Trophoblast cell (in vitro differentiated cells and primary cell): ENCODE results near the gene DVL3.

Experiments used
- DNase-seq, 2 donors: peaks; one replicate each; pipeline ENCODE4 v3.0.0-alpha.2; 2016
- H2AFZ ChIP-seq: 2 replicates; pipeline ENCODE4 v1.6.1; 2013; ENCODE audit warnings: low read length, moderate library complexity, mild to moderate bottlenecking; ENCODE audit not compliant: insufficient read depth, poor library complexity
- H2AK5ac ChIP-seq: 2 replicates; pipeline ENCODE4 v1.6.1; 2013; ENCODE audit warnings: mild to moderate bottlenecking, low read length
- H2BK120ac ChIP-seq: 2 replicates; pipeline ENCODE4 v1.6.1; 2013; ENCODE audit warnings: low read length, mild to moderate bottlenecking, moderate library complexity; ENCODE audit not compliant: insufficient read depth, poor library complexity
- H2BK12ac ChIP-seq: 2 replicates; pipeline ENCODE4 v1.6.1; 2013; ENCODE audit warnings: mild to moderate bottlenecking, low read length, moderate library complexity
- H2BK5ac ChIP-seq: 2 replicates; pipeline ENCODE4 v1.6.1; 2013; ENCODE audit warnings: low read length, low read depth, moderate library complexity, mild to moderate bottlenecking; ENCODE audit not compliant: poor library complexity
- H3K14ac ChIP-seq: 2 replicates; pipeline ENCODE4 v1.6.1; 2013; ENCODE audit warnings: mild to moderate bottlenecking, low read length
- H3K18ac ChIP-seq: 2 replicates; pipeline ENCODE4 v1.6.1; 2013; ENCODE audit warnings: mild to moderate bottlenecking, low read length
- H3K23ac ChIP-seq: 2 replicates; pipeline ENCODE4 v1.6.1; 2013; ENCODE audit warnings: low read length
- H3K27ac ChIP-seq: 2 replicates; pipeline ENCODE4 v1.5.1; 2013; ENCODE audit warnings: low read depth, mild to moderate bottlenecking, inconsistent platforms, low read length, moderate library complexity
- H3K27me3 ChIP-seq: 2 replicates; pipeline ENCODE4 v1.6.1; 2013; ENCODE audit warnings: inconsistent platforms, mild to moderate bottlenecking, low read length, moderate library complexity; ENCODE audit not compliant: insufficient read depth
- H3K36me3 ChIP-seq, 2 experiments: 1 replicate in 1 of 2; 2 replicates in 1 of 2; pipeline ENCODE4 v1.6.1; 2013; ENCODE audit warnings: low read length in 2 of 2, mild to moderate bottlenecking in 2 of 2, moderate library complexity in 1 of 2; ENCODE audit not compliant: insufficient read depth in 2 of 2, control insufficient read depth in 1 of 2
- H3K4ac ChIP-seq: 2 replicates; pipeline ENCODE4 v1.6.1; 2013; ENCODE audit warnings: low read depth, mild to moderate bottlenecking, low read length, moderate library complexity
- H3K4me1 ChIP-seq, 2 experiments: 1 replicate in 1 of 2; 2 replicates in 1 of 2; pipeline ENCODE4 v1.6.1; 2013; ENCODE audit warnings: low read length in 2 of 2, mild to moderate bottlenecking in 2 of 2, moderate library complexity in 1 of 2; ENCODE audit not compliant: insufficient read depth in 2 of 2, control insufficient read depth in 1 of 2
- H3K4me2 ChIP-seq: 2 replicates; pipeline ENCODE4 v1.6.1; 2013; ENCODE audit warnings: inconsistent platforms, mild to moderate bottlenecking, low read length, moderate library complexity
- H3K4me3 ChIP-seq: 2 replicates; pipeline ENCODE4 v1.5.1; 2013; ENCODE audit warnings: mild to moderate bottlenecking, low read depth, low read length, inconsistent platforms
- H3K79me1 ChIP-seq: one replicate; pipeline ENCODE4 v1.6.1; 2013; ENCODE audit warnings: low read length
- H3K79me2 ChIP-seq: 2 replicates; pipeline ENCODE4 v1.6.1; 2013; ENCODE audit warnings: low read length, mild to moderate bottlenecking; ENCODE audit not compliant: control insufficient read depth, insufficient read depth, poor library complexity
- H3K9ac ChIP-seq: 2 replicates; pipeline ENCODE4 v1.6.1; 2013; ENCODE audit warnings: mild to moderate bottlenecking, low read length
- H3K9me3 ChIP-seq: 2 replicates; pipeline ENCODE4 v1.6.1; 2013; ENCODE audit warnings: low read depth, mild to moderate bottlenecking, control low read depth, inconsistent platforms, low read length; ENCODE audit not compliant: insufficient read depth
- H4K12ac ChIP-seq: 2 replicates; pipeline ENCODE4 v1.6.1; 2013; ENCODE audit warnings: low read depth, mild to moderate bottlenecking, low read length, moderate library complexity
- H4K8ac ChIP-seq: 2 replicates; pipeline ENCODE4 v1.6.1; 2013; ENCODE audit warnings: low read depth, mild to moderate bottlenecking, low read length, moderate library complexity
- H4K91ac ChIP-seq: one replicate; pipeline ENCODE4 v1.6.1; 2013; ENCODE audit warnings: low read depth, mild to moderate bottlenecking, low read length, moderate library complexity
- WGBS: extraction: QIAGEN DNeasy Blood & Tissue Kit; methylation state at CpG from one replicate; pipeline ENCODE4 v1.1.7; 2013; ENCODE audit warnings: missing lambda C conversion rate; ENCODE audit not compliant: insufficient read length, insufficient coverage; ENCODE audit errors: extremely low coverage; 5-methylcytosine and 5-hydroxymethylcytosine counted together

Gene DVL3

DNA sequence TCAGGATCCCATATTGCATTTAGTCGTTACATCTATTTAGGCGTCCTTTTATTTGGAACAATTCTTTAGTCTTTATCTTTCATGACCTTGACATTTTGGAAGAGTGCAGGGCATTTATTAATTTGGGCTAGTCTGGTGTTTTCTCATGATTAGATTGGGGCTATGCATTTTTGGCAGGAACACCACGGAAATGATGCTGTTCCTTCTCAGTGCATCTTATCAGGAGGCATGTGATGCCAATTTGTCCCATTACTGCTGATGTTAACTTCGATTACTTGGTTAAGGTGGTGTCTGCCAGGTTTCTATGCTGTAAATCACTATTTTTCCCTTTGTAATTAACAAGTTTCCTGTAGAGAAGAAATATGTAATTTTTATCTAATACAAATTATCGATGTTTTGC is 56.1 kb downstream of the DVL3 start:
- H2AK5ac ChIP-seq: no peak overlapping the region
- no peak overlapping the region for H3K14ac ChIP-seq
- no peak for DNase-seq
- H3K4ac ChIP-seq: no peak overlapping the region
- no peaks in the 10 kb centered on the region for H3K79me2 ChIP-seq
- no peak overlapping the region for H4K91ac ChIP-seq
- H3K4me1 ChIP-seq: no peaks in the 10 kb centered on the region
- H2AFZ ChIP-seq: no peak overlapping the region
- no peak overlapping the region for H2BK12ac ChIP-seq
- H3K18ac ChIP-seq: no peak overlapping the region
- H3K27ac ChIP-seq: no peak overlapping the region
- H3K23ac ChIP-seq: no peak overlapping the region
- H4K12ac ChIP-seq: no peak overlapping the region
- H2BK5ac ChIP-seq: no peak overlapping the region
- H3K9ac ChIP-seq: no peak overlapping the region
- H3K4me2 ChIP-seq: no peak overlapping the region
- no peak overlapping the region for H2BK120ac ChIP-seq
- H3K36me3 ChIP-seq: no peaks in the 10 kb centered on the region
- H3K4me3 ChIP-seq: no peak overlapping the region
- H4K8ac ChIP-seq: no peak overlapping the region
- no CpG with 5 or more reads among the region's 5 CpGs for WGBS
- no peaks in the 10 kb centered on the region for H3K27me3 ChIP-seq
- H3K79me1 ChIP-seq: no peaks in the 10 kb centered on the region
- H3K9me3 ChIP-seq: peaks cover 3% of the 10 kb centered on the region

DNA sequence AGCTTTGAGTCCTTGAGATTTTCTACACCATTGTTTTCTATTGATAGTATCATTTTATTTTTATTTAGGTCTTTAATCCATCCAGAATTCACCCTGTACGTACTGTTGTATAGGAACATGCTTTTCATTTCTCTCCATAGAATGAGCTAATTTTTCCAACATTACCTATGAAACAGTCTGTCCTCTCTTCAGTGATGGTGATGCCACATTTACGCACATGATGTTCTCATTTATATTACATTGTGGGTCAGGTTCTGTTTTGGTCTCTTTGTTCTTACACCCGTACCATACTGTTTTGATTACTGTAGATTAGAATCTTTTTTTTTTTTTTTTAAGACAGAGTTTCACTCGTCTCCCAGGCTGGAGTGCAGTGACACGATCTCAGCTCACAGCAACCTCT is 56.5 kb downstream of the DVL3 start:
- Histone ChIP-seq H3K23ac (no peak overlapping the region), H3K79me1 (no peaks in the 10 kb centered on the region), H4K91ac (no peak overlapping the region), H3K79me2 (no peaks in the 10 kb centered on the region), H3K4me1 (no peaks in the 10 kb centered on the region), H3K4me3 (no peak overlapping the region), H3K27me3 (no peaks in the 10 kb centered on the region), H2AFZ (no peak overlapping the region), H3K4me2 (no peak overlapping the region), H3K4ac (no peak overlapping the region), H3K18ac (no peak overlapping the region), H2BK120ac (no peak overlapping the region), H3K14ac (no peak overlapping the region), H4K8ac (no peak overlapping the region), H2BK12ac (no peak overlapping the region), H2AK5ac (no peak overlapping the region), H4K12ac (no peak overlapping the region), H2BK5ac (no peak overlapping the region), H3K27ac (no peak overlapping the region), H3K9me3 (peaks cover 2% of the 10 kb centered on the region), H3K9ac (no peak overlapping the region), H3K36me3 (no peaks in the 10 kb centered on the region)
- DNase-seq: no peak
- no CpG with 5 or more reads among the region's 5 CpGs for WGBS

DNA sequence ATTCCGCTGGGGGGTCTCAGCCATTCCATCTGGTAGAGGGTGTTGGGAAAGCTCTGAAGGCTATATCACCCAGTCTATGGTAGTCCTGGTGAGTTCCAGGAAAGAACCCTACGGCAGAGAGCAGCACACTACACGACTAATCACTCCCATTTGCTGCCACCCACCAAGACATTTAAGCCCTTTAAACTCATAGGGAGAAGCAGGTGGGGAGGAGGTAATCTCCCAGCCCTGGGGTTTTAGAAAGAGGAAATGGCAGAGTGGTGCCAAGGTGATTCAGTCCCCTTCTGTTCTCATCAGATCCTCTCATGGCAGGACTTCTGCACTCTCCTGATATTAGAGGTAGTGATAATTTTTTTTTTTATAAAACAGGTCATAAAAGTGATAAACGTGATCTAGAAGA is 63.6 kb downstream of the DVL3 start:
- Histone ChIP-seq H2BK5ac (no peak overlapping the region), H3K4ac (no peak overlapping the region), H3K9me3 (no peaks in the 10 kb centered on the region), H3K79me1 (no peaks in the 10 kb centered on the region), H3K27ac (no peak overlapping the region), H3K4me3 (no peak overlapping the region), H3K14ac (no peak overlapping the region), H4K91ac (no peak overlapping the region), H4K8ac (no peak overlapping the region), H3K18ac (no peak overlapping the region), H2AK5ac (no peak overlapping the region), H3K23ac (no peak overlapping the region), H2BK12ac (no peak overlapping the region), H3K4me1 (no peaks in the 10 kb centered on the region), H3K4me2 (no peak overlapping the region), H3K27me3 (no peaks in the 10 kb centered on the region), H3K9ac (no peak overlapping the region), H3K36me3 (no peaks in the 10 kb centered on the region), H4K12ac (no peak overlapping the region), H2AFZ (no peak overlapping the region), H3K79me2 (no peaks in the 10 kb centered on the region), H2BK120ac (no peak overlapping the region)
- WGBS: no CpG with 5 or more reads among the region's 4 CpGs
- DNase-seq: no peak

DNA sequence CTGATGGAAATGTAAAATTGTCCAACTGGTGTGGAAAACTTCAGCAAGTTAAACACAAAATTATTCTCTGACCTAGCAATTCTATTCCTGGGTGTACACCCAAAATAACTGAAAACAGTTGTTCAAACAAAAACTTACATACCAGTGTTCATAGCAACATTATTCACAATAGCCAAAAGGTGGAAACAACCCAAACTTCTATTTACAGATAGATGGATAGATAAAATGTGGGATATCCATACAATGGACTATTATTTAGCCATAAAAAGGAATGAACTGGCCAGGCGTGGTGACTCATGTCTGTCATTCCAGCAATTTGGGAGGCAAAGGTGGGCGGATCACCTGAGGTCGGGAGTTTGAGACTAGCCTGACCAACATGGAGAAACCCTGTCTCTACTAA is 67.3 kb downstream of the DVL3 start:
- no peak overlapping the region for H2BK120ac ChIP-seq

More for the DNA sequence above, 67.3 kb downstream of the DVL3 start:
- no peaks in the 10 kb centered on the region for H3K79me2 ChIP-seq
- H2BK5ac ChIP-seq: no peak overlapping the region
- no peak overlapping the region for H2BK12ac ChIP-seq
- no peaks in the 10 kb centered on the region for H3K4me1 ChIP-seq
- no peaks in the 10 kb centered on the region for H3K36me3 ChIP-seq
- H3K4me2 ChIP-seq: no peak overlapping the region
- DNase-seq: peak; percentile 38 to 64
- H3K9ac ChIP-seq: no peak overlapping the region
- H2AK5ac ChIP-seq: no peak overlapping the region
- no peak overlapping the region for H3K23ac ChIP-seq
- H3K9me3 ChIP-seq: no peaks in the 10 kb centered on the region
- H4K12ac ChIP-seq: no peak overlapping the region
- H3K27me3 ChIP-seq: no peaks in the 10 kb centered on the region
- H2AFZ ChIP-seq: no peak overlapping the region
- WGBS: no CpG with 5 or more reads among the region's 3 CpGs
- H4K8ac ChIP-seq: no peak overlapping the region
- no peak overlapping the region for H3K27ac ChIP-seq
- H3K79me1 ChIP-seq: no peaks in the 10 kb centered on the region
- H3K18ac ChIP-seq: no peak overlapping the region
- no peak overlapping the region for H3K4me3 ChIP-seq
- H3K4ac ChIP-seq: no peak overlapping the region
- H3K14ac ChIP-seq: no peak overlapping the region
- H4K91ac ChIP-seq: no peak overlapping the region
